CD4-positive, alpha-beta T cell (primary cell): ENCODE data around the gene YTHDF1. TPM values are rescaled to one million over a fixed set of nuclear protein-coding genes. Genes with fewer than 3 reads are reported as not detected.

ENCODE experiments used
- ATAC-seq: fragments of 200-7000 bp; cut with Tn5 transposase; one replicate; pipeline ENCODE4 v1.10.0; 2022; ENCODE audit warnings: mild to moderate bottlenecking; ENCODE audit not compliant: poor library complexity
- CTCF ChIA-PET: fragments of 350-600 bp; sonication (Branson Sonifier 250); formaldehyde crosslinking; loops from one replicate; lab custom pipeline; 2021; ENCODE audit warnings: antibody characterized with exemption, inconsistent platforms; lab: Charles Lee
- POLR2A ChIA-PET: fragments of 350-600 bp; sonication (Branson Sonifier 250); formaldehyde crosslinking; loops from one replicate; lab custom pipeline; 2021; ENCODE audit warnings: antibody characterized with exemption, inconsistent platforms; lab: Charles Lee
- DNase-seq, 14 experiments: peaks; one replicate each; pipeline ENCODE4 v3.0.0-alpha.2; 2013 to 2020; ENCODE audit warnings: mixed read lengths in 2 of 14
- H3K27ac ChIP-seq, 2 donors: one replicate each; pipeline versions ENCODE4 v1.5.1 to v1.7.0; 2013; ENCODE audit warnings: low read length in 2 of 2, low read depth in 1 of 2, mild to moderate bottlenecking in 1 of 2
- H3K27me3 ChIP-seq, 2 experiments: 1 replicate in 1 of 2; 2 replicates in 1 of 2; pipeline versions ENCODE4 v1.6.1 to v1.7.0; 2013; ENCODE audit warnings: low read length in 2 of 2, control low read depth in 1 of 2, mild to moderate bottlenecking in 1 of 2, moderate library complexity in 1 of 2; ENCODE audit not compliant: insufficient read depth in 2 of 2, control insufficient read depth in 1 of 2
- H3K36me3 ChIP-seq: one replicate; pipeline ENCODE4 v1.6.1; 2013; ENCODE audit warnings: low read length, control low read depth; ENCODE audit not compliant: insufficient read depth
- H3K4me1 ChIP-seq: one replicate; pipeline ENCODE4 v1.6.1; 2013; ENCODE audit warnings: low read length, control low read depth; ENCODE audit not compliant: insufficient read depth
- H3K4me3 ChIP-seq: one replicate; pipeline ENCODE4 v1.5.1; 2013; ENCODE audit warnings: mild to moderate bottlenecking, low read length, moderate library complexity
- H3K9me3 ChIP-seq, 2 experiments: 1 replicate in 1 of 2; 2 replicates in 1 of 2; pipeline versions ENCODE4 v1.6.1 to v1.7.0; 2013; ENCODE audit warnings: low read length in 2 of 2, mild to moderate bottlenecking in 2 of 2, control low read depth in 1 of 2, moderate library complexity in 1 of 2; ENCODE audit not compliant: control insufficient read depth in 1 of 2, insufficient read depth in 1 of 2
- H3K27ac Mint-ChIP-seq: one replicate; pipeline ENCODE4 v1.8.0; 2020; ENCODE audit warnings: mixed read lengths
- H3K27me3 Mint-ChIP-seq: one replicate; pipeline ENCODE4 v1.8.0; 2021; ENCODE audit warnings: mixed read lengths
- H3K36me3 Mint-ChIP-seq: one replicate; pipeline ENCODE4 v1.8.0; 2021; ENCODE audit warnings: low read depth, mixed read lengths
- H3K4me1 Mint-ChIP-seq: one replicate; pipeline ENCODE4 v1.8.0; 2021; ENCODE audit warnings: low read depth, mixed read lengths
- H3K4me3 Mint-ChIP-seq: one replicate; pipeline ENCODE4 v1.8.0; 2020; ENCODE audit warnings: mild to moderate bottlenecking, mixed read lengths
- H3K9me3 Mint-ChIP-seq: one replicate; pipeline ENCODE4 v1.8.0; 2020; ENCODE audit warnings: mixed read lengths
- CTCF ChIP-seq: fragments of 200-600 bp; IDR thresholded peaks from one replicate; pipeline ENCODE4 v1.8.0; 2022; ENCODE audit warnings: antibody characterized with exemption, mild to moderate bottlenecking
- intact Hi-C, 2 experiments: fragments of 100-400 bp; cut with DNase I in 1 of 2; cut with micrococcal nuclease in 1 of 2; formaldehyde crosslinking; loops; one replicate each; pipeline versions ENCODE4 v1.15.1 to v1.9.0; 2023 to 2025; cut with DNase I, micrococcal nuclease
- total RNA-seq, 174 experiments: library from RNA in 2 of 174; stranded (reverse) in 2 of 174; gene quantifications; one replicate each; pipeline ENCODE4 v1.2.3 and lab custom pipeline; 2021 to 2026

YTHDF1 gene
- total RNA-seq, 2 experiments from 2014 or later = 43.7 to 44.1 TPM

GRCh38 chr20:63254606-63255384 lies 38.9 kb upstream of the YTHDF1 start:
- Mint-ChIP-seq H3K4me3 (no peak overlapping the region), H3K36me3 (no peaks in the 10 kb centered on the region), H3K27ac (no peak overlapping the region), H3K27me3 (peaks cover 69% of the 10 kb centered on the region), H3K9me3 (no peaks in the 10 kb centered on the region), H3K4me1 (peaks cover 6% of the 10 kb centered on the region)
- Histone ChIP-seq H3K9me3 (peaks cover 0 to 8% of the 10 kb centered on the region in 2 experiments), H3K36me3 (no peaks in the 10 kb centered on the region), H3K4me1 (peaks cover 9% of the 10 kb centered on the region), H3K27me3 (peaks cover 40 to 43% of the 10 kb centered on the region in 2 experiments), H3K4me3 (no peak overlapping the region), H3K27ac (no peak overlapping the region)
- POLR2A ChIA-PET = no interaction called here
- intact Hi-C loops = no loop called here
- ATAC-seq = no peak
- CTCF ChIA-PET = no interaction called here
- TF ChIP-seq CTCF = no peak
- no peak for DNase-seq

DNA sequence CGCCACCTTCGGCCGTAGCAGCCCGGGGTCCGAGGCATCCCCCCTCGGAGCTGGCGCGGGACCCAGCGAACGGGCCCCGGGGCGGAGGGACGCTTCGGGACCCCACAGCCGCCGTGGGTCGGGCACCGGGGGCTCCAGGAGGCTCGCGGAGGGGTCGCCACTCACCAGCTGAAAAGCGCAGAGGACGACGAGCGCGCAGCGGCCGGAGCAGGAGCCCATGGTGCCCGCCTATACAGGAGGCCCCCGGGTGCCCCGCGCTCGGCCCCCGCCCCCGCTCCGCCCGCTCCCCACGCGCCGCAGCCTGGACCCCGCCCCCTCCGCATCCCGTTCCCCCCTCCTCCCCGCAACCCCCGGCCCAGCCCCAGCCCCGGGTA lies 38.3 kb upstream of the YTHDF1 start, which contains the start of gene NKAIN4:
TSS of gene NKAIN4 (minus strand) at position 232 of the 374 bp plus-strand sequence. CDS start at position 219, 13 bp downstream.
- Histone ChIP-seq H3K4me1 (peaks cover 9% of the 10 kb centered on the region), H3K36me3 (no peaks in the 10 kb centered on the region), H3K27ac (no peak within 1 kb of the TSS), H3K27me3 (peaks cover 40 to 46% of the 10 kb centered on the region in 2 experiments), H3K4me3 (peak within 1 kb of the TSS; percentile 12), H3K9me3 (peaks cover 0 to 8% of the 10 kb centered on the region in 2 experiments)
- H3K4me1 Mint-ChIP-seq = peaks cover 6% of the 10 kb centered on the region
- peaks cover 69% of the 10 kb centered on the region for H3K27me3 Mint-ChIP-seq
- ChIA-PET POLR2A (no interaction called here), CTCF (no interaction called here)
- ATAC-seq = no peak
- intact Hi-C loops = no loop called here
- H3K4me3 Mint-ChIP-seq = no peak within 1 kb of the TSS
- H3K27ac Mint-ChIP-seq = no peak within 1 kb of the TSS
- no peaks in the 10 kb centered on the region for H3K36me3 Mint-ChIP-seq
- no peak for TF ChIP-seq CTCF
- DNase-seq = no peak
- no peaks in the 10 kb centered on the region for H3K9me3 Mint-ChIP-seq

DNA sequence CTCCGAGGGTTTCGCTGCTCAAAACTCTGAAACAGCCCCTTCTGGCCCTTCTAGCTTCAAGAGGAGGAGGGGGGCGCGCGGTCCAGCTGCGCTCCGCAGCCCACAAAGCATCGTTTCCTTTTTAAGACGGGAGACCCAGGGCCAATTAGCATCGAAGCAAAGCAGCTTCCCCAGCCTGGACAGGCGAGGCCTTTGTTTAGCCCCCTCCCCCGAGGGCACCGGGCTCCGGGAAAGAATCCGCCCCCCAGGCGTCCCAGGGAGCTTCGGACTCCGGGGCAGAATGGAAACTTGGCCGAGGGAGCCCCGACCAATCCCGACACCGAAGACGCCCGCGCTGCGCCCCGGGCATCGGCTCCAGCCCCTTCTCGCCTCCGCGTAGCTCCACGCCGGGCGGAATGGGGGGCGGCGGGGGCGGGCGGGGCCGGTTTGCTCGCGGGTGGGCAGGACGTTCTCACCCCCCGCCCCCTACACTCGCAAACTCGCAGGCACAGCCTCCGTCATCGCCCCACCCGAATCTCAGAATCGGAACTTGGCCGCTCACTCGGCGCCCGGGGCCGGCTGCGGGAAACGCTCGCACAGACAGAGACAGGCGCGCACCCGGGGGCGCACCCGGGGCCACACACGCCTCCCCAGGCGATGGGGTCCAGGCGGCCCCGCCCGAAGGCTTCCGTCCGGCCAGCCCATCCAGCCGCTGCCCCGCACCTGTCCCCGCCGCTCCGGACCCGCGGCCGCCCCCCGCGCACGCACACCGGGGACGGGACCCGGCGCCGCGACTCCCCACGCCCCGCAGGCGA lies 37.7 kb upstream of the YTHDF1 start:
- peak overlapping the region; percentile 12 for H3K4me3 ChIP-seq
- H3K36me3 ChIP-seq = no peaks in the 10 kb centered on the region
- H3K9me3 ChIP-seq = peaks cover 0 to 8% of the 10 kb centered on the region in 2 experiments
- Mint-ChIP-seq H3K27me3 (peaks cover 70% of the 10 kb centered on the region), H3K4me3 (no peak overlapping the region), H3K9me3 (no peaks in the 10 kb centered on the region), H3K27ac (no peak overlapping the region), H3K4me1 (peaks cover 6% of the 10 kb centered on the region), H3K36me3 (no peaks in the 10 kb centered on the region)
- CTCF ChIA-PET = no interaction called here
- POLR2A ChIA-PET = no interaction called here
- H3K27me3 ChIP-seq = peaks cover 42 to 44% of the 10 kb centered on the region in 2 experiments
- no peak overlapping the region for H3K27ac ChIP-seq
- H3K4me1 ChIP-seq = peaks cover 9% of the 10 kb centered on the region
- no peak for DNase-seq
- peak; percentile 37 for ATAC-seq
- intact Hi-C loops = no loop called here
- no peak for TF ChIP-seq CTCF
